OCI-LY1 (cell line): ENCODE results near the gene CNTN6.

Source experiments
- H2AFZ ChIP-seq: fragments of 200-600 bp; sonication (generic), shearing (Covaris generic); 2 replicates; pipeline ENCODE4 v1.6.0; 2014; ENCODE audit warnings: antibody characterized with exemption, mild to moderate bottlenecking, low read length
- H3F3A ChIP-seq: fragments of 200-600 bp; sonication (generic), shearing (Covaris generic); 2 replicates; pipeline ENCODE4 v1.6.0; 2014; ENCODE audit warnings: mild to moderate bottlenecking, antibody characterized with exemption, low read length, moderate library complexity; ENCODE audit not compliant: insufficient read depth
- H3K27ac ChIP-seq: fragments of 200-600 bp; sonication (generic); 2 replicates; pipeline ENCODE4 v1.5.1; 2014; ENCODE audit warnings: low read length, mixed run types, mild to moderate bottlenecking, low read depth; ENCODE audit not compliant: poor library complexity, severe bottlenecking
- H3K27me3 ChIP-seq: fragments of 200-600 bp; sonication (generic); 2 replicates; pipeline ENCODE4 v1.6.0; 2014; ENCODE audit warnings: antibody characterized with exemption, mild to moderate bottlenecking, low read length, moderate library complexity; ENCODE audit not compliant: insufficient read depth
- H3K36me3 ChIP-seq: fragments of 200-600 bp; sonication (generic); 2 replicates; pipeline ENCODE4 v1.6.1; 2014; ENCODE audit warnings: mild to moderate bottlenecking, antibody characterized with exemption, low read length, moderate library complexity, mixed read lengths; ENCODE audit not compliant: insufficient read depth
- H3K4me1 ChIP-seq: fragments of 200-600 bp; sonication (generic); 2 replicates; pipeline ENCODE4 v1.5.1; 2014; ENCODE audit warnings: mild to moderate bottlenecking, low read length, moderate library complexity; ENCODE audit not compliant: insufficient read depth, severe bottlenecking
- H3K4me2 ChIP-seq: fragments of 200-600 bp; sonication (generic), shearing (Covaris generic); 2 replicates; pipeline ENCODE4 v1.6.1; 2014; ENCODE audit warnings: low read length
- H3K4me3 ChIP-seq: fragments of 200-600 bp; sonication (generic); 2 replicates; pipeline ENCODE4 v1.5.1; 2014; ENCODE audit warnings: low read length, low read depth, mild to moderate bottlenecking, mixed read lengths; ENCODE audit not compliant: poor library complexity, severe bottlenecking
- H3K79me2 ChIP-seq: fragments of 200-600 bp; shearing (Covaris generic); 2 replicates; pipeline ENCODE4 v1.6.1; 2016; ENCODE audit warnings: mixed run types, low read length, mixed read lengths; ENCODE audit not compliant: insufficient read depth
- H3K9ac ChIP-seq: fragments of 200-600 bp; sonication (generic), shearing (Covaris generic); 2 replicates; pipeline ENCODE4 v1.6.1; 2014; ENCODE audit warnings: mild to moderate bottlenecking, low read length, mixed read lengths
- H3K9me2 ChIP-seq: fragments of 200-600 bp; sonication (generic), shearing (Covaris generic); 2 replicates; pipeline ENCODE4 v1.6.1; 2014; ENCODE audit warnings: low read depth, mild to moderate bottlenecking, low read length, mixed read lengths
- H3K9me3 ChIP-seq: fragments of 200-600 bp; shearing (Covaris generic); 2 replicates; pipeline ENCODE4 v1.6.1; 2014; ENCODE audit warnings: low read length, mixed read lengths
- H4K20me1 ChIP-seq: fragments of 200-600 bp; sonication (generic), shearing (Covaris generic); 2 replicates; pipeline ENCODE4 v1.6.0; 2016; ENCODE audit warnings: mild to moderate bottlenecking, low read length; ENCODE audit not compliant: insufficient read depth
- CTCF ChIP-seq: fragments of 200-600 bp; sonication (generic), shearing (Covaris generic); IDR thresholded peaks from 2 replicates; pipeline ENCODE4 v1.5.1; 2017; ENCODE audit warnings: mild to moderate bottlenecking, antibody characterized with exemption, low read length, moderate library complexity, mixed read lengths
- EZH2 ChIP-seq: fragments of 200-600 bp; sonication (generic), shearing (Covaris generic); IDR thresholded peaks from 2 replicates; pipeline ENCODE4 v1.8.0; 2017; ENCODE audit warnings: borderline replicate concordance, mixed run types, mild to moderate bottlenecking, antibody characterized with exemption, low read length, moderate library complexity, mixed read lengths

The CNTN6 gene

GRCh38 chr3:1272546-1273265, 179.9 kb downstream of the CNTN6 start:
- Histone ChIP-seq H4K20me1 (no peaks in the 10 kb centered on the region), H3K9me2 (no peaks in the 10 kb centered on the region), H3K27me3 (no peaks in the 10 kb centered on the region), H3K9ac (no peak overlapping the region), H3K4me1 (no peaks in the 10 kb centered on the region), H3K4me3 (no peak overlapping the region), H3F3A (no peaks in the 10 kb centered on the region), H3K27ac (no peak overlapping the region), H3K79me2 (no peaks in the 10 kb centered on the region), H3K36me3 (no peaks in the 10 kb centered on the region), H3K9me3 (no peaks in the 10 kb centered on the region), H2AFZ (no peak overlapping the region), H3K4me2 (no peak overlapping the region)
- no peak for TF ChIP-seq CTCF
- TF ChIP-seq EZH2, result no peak

GRCh38 chr3:1275495-1275894, 182.7 kb downstream of the CNTN6 start:
- no peaks in the 10 kb centered on the region for H3F3A ChIP-seq
- no peak overlapping the region for H3K4me2 ChIP-seq
- no peaks in the 10 kb centered on the region for H3K9me3 ChIP-seq
- H3K4me3 ChIP-seq, result no peak overlapping the region
- no peak overlapping the region for H2AFZ ChIP-seq
- TF ChIP-seq CTCF (peak; percentile 48; the same call in 1 of the 2 replicates), EZH2 (no peak)
- no peaks in the 10 kb centered on the region for H3K79me2 ChIP-seq
- H3K27me3 ChIP-seq, result no peaks in the 10 kb centered on the region
- H4K20me1 ChIP-seq, result no peaks in the 10 kb centered on the region
- H3K9me2 ChIP-seq, result no peaks in the 10 kb centered on the region
- H3K27ac ChIP-seq, result no peak overlapping the region
- no peaks in the 10 kb centered on the region for H3K36me3 ChIP-seq
- H3K4me1 ChIP-seq, result no peaks in the 10 kb centered on the region
- no peak overlapping the region for H3K9ac ChIP-seq

GRCh38 chr3:1287815-1288214, 195.0 kb downstream of the CNTN6 start:
- no peaks in the 10 kb centered on the region for H3K9me2 ChIP-seq
- H3K4me3 ChIP-seq, result no peak overlapping the region
- H3K4me1 ChIP-seq, result no peaks in the 10 kb centered on the region
- H3K79me2 ChIP-seq, result no peaks in the 10 kb centered on the region
- TF ChIP-seq CTCF (no peak), EZH2 (no peak)
- no peaks in the 10 kb centered on the region for H3K9me3 ChIP-seq
- no peaks in the 10 kb centered on the region for H3K36me3 ChIP-seq
- H3K27ac ChIP-seq, result no peak overlapping the region
- no peak overlapping the region for H2AFZ ChIP-seq
- H3F3A ChIP-seq, result no peaks in the 10 kb centered on the region
- H3K9ac ChIP-seq, result no peak overlapping the region
- no peaks in the 10 kb centered on the region for H4K20me1 ChIP-seq
- H3K27me3 ChIP-seq, result no peaks in the 10 kb centered on the region
- H3K4me2 ChIP-seq, result no peak overlapping the region
